A172 (cell line): ENCODE results near the gene BLOC1S3. TPM values are rescaled to one million over a fixed set of nuclear protein-coding genes. Genes with fewer than 3 reads are reported as not detected.
A peak's percentile ranks its signal among the peaks of the same experiment; 100 is the strongest.

Experiments used
- DNase-seq: peaks from one replicate; pipeline ENCODE4 v3.0.0-alpha.2; 2015; ENCODE audit warnings: low spot score
- total RNA-seq: library from RNA; depleted of rRNA; stranded (reverse); fragments of >200 nt; shearing (Covaris generic); gene quantifications from 2 replicates; pipeline ENCODE4 v1.2.3, GENCODE V29; 2014; rRNA removed

Gene BLOC1S3
- total RNA-seq, result 0.19 and 4.7 TPM in 2 replicates

DNA sequence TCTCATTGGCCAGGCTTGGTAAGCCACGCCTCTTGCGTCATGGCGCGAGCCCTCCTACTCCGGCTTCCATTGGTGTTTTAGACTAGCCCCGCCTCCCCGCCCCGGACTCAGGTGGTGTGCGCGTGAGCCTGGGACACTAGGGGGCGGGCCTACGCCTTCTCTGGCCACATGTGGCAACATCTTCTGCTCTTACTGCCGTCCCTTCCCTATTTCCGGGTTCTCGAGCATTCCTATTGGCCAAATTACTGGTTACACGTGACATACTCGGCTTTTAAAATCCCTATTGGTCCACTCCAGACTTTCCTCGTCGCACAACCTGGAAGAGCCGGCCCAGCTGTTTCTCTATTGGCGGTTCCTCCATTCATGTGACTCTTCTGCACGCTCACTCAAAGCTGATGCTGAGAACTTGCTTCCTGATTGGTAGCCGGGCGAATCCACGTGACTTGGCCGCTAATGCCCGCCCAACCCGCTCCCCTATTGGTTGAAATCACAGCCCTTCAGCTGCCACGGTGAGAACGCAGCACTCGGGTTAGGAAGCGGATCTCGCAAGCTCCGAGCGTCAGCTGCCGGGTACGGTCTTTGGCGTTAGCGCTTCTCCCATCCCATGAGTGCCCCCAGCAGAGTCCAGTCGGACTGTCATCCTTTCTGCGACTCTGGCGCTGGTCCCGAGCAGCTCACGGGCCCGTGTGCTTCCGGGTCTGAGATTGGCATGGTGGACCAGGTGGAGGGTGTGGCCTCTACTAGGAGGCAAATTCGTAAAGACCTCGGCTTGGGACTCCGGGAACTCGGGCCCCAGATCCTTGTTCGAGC lies at the start of gene BLOC1S3:
Gene BLOC1S3, plus strand, starts transcription at position 523 of the 810 bp plus-strand sequence. CDS start 513 bp downstream, outside the sequence.
- DNase-seq, result peak; percentile 98

GRCh38 chr19:45128806-45129205 lies 49.8 kb upstream of the BLOC1S3 start:
- DNase-seq, result no peak

DNA sequence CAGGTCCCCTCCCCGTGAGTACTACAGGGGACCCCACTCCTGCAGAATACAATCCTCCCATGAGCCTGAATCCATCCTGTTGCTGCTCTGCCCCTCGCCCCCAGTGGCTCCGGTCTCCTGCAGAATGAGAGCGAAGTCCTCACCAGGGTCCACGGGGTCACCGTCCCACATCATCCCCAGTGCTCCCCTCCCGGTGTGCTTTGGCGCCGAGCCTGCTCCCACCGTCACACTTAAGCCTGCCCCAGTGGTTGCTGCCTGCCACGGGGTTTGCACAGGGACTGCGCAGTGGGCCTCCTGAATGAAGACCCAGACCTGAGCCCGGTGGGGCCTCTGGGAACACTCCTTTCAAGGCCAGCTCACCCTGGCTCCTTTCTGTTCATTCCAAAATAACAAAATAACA lies 48.3 kb upstream of the BLOC1S3 start:
- no peak for DNase-seq

- peak; percentile 21 for DNase-seq
Measured at GRCh38 chr19:45130888-45131615, 47.5 kb upstream of the BLOC1S3 start.

DNA sequence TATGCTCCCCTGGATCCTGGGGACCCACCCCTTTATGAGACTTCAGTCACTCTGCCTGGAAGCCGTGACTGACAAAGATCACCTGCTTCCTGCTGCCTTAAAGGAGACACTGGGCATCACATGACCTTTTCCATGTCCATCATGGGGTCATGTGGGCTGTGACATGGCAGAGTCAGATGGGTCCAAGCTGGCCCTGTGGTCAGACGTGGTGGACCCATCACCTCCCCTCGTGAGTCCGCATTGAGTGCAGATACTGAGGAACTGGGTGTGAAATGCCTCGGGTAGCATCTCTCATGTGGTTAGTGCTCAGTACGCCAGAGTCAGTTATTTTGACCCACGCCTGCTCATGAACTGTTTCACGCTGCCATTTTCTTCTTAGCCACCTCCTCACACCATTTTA lies 44.9 kb upstream of the BLOC1S3 start:
- DNase-seq, result no peak

DNA sequence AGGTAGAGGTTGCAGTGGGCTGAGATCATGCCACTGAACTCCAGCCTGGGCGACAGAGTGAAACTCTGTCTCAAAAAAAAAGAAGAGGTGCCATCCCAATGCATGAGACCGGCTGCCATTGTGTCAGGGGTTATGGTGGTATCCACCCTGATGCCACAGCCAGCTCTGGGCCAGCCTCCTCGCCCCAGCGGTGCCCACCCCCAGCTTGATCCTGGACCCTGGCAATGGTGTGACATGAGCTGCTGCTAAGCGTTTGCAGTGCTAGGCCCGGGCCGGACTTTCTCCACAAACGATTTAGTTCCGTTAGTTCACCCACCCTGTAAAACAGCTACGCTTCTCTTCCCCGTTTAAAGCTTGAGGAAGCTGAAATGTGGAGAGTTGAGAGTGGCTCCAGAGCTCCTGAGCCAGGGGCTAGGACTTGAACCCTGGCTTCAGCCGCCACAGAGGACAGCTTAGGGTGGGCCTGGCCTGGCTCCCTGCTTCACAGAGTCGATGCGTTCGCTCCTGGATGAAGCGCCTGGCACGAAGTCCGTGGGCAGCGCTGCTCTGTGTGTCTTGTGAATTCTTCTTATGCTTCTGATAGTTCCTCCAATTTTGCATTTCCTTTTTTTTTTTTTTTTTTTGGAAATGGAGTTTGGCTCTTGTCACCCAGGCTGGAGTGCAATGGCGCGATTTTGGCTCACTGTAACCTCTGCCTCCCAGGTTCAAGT lies 43.3 kb upstream of the BLOC1S3 start:
- no peak for DNase-seq

DNA sequence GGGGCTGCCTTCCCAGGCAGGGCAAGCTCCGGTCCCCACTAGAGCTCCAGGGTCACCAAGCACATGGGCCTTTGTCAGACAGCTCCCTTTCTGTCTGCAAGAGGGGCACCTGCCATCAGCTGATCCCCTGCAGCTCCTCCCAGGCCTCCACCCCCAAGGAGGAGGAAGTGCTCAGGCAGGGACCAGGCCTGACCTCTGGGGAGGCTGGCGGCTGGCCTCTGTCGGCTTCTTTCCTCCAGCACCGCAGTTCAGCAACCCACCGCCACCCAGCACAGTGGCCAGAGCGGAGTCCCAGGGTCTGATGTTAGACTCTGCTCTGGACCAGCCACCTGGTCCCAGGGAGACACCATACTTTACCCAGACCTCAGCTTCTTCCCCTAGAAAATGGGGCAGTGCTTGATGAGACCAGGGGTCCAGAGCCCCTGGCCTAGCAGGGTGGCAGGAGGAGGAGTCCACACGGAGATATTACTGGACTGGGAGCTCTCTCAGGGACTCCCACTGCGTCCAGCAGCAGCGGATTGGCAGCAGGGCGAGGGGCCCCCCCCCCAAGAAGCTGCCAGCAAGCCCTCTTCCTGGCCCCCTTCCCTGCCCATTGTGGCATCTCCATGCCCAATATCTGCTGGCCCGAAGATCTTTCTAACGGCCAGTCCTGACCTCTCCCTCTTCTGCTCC lies 41.9 kb upstream of the BLOC1S3 start:
- DNase-seq, result no peak

GRCh38 chr19:45137179-45137761 lies 41.3 kb upstream of the BLOC1S3 start:
- DNase-seq, result no peak

GRCh38 chr19:45138303-45138751 lies 40.3 kb upstream of the BLOC1S3 start:
- DNase-seq, result no peak

GRCh38 chr19:45139286-45140143 lies 39.1 kb upstream of the BLOC1S3 start:
- DNase-seq, result no peak

DNA sequence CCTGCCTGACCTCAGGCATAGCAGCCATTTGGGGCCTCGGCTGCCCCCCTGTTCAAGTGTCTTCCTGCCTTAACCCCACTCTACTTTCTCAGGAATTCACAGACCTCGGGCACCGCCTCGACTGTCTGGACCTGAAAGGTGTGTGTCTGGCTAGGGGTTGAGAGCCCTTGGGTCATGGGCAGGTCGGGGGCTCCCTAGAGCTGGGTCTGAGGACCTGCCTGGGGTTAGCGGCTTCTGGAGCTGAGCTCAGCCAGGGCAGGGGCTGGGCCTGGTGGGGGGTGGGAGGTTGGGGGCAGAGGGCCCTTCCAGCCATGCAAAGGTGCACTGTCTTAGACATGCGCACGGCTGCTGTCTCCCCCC lies 38.5 kb upstream of the BLOC1S3 start:
- no peak for DNase-seq

DNA sequence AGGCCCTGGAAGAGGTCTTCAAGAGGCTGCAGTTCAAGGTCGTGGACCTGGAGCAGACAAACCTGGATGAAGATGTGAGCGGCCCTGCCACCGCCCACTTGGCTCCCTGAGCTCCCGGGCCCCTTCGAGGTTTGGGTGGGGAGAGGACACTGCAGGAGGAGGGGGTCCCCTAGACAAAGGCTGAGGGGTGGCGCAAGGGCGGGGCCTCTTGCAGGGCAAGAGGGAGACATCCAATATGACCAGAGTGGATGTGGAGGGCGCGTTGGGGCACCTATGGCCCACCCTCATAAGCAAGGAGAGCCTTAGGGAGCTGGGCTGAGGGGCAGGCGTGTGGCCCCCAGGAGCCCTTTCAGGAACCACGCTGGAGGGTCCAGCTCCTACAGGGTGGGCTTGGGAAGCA lies 38.1 kb upstream of the BLOC1S3 start:
- no peak for DNase-seq

- DNase-seq, result no peak
Measured at GRCh38 chr19:45141203-45141900, 37.2 kb upstream of the BLOC1S3 start.

GRCh38 chr19:45142016-45142725 lies 36.4 kb upstream of the BLOC1S3 start:
- DNase-seq, result no peak

- no peak for DNase-seq
Measured at GRCh38 chr19:45142726-45143110, 35.9 kb upstream of the BLOC1S3 start.

GRCh38 chr19:45144431-45145269 lies 33.9 kb upstream of the BLOC1S3 start:
- DNase-seq, result no peak

DNA sequence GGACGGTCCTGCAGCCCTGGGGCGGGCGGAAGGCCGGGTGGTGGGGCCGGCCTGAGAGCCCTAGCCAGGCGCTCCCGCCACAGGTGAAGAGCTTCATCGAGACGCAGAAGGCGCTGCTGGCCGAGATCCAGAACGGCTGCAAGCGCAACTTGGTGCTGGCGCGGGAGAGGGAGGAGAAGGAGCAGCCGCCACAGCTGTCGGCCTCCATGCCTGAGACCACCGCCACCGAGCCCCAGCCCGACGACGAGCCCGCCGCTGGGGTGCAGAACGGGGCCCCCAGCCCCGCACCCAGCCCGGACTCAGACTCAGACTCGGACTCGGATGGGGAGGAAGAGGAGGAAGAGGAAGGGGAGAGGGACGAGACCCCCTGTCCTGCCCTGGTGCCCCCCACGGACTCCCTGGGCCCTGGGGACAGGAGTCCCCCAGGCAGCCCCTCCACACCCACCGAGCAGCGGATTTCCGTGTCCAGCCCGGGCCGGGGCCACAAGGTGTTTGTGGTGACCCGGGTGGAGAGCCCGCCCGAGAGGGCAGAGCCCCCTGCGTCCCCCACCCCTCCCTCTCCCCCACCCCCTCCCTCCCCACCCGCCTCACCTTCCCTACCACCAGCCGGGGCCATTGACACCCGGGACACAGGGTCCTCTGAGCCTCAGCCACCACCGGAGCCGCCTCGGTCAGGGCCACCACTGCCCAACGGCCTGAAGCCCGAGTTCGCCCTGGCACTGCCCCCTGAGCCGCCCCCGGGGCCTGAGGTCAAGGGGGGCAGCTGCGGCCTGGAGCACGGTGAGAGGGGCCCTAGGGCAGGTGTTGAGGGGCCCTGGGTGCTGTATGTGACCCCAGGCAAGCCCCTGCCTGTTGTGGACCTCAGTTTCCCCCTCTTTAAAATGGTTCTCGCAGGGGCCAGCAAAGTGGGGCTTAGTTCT lies 33.1 kb upstream of the BLOC1S3 start:
- DNase-seq, result no peak
